ENCODE data around the gene NEK2. TPM values are rescaled to one million over a fixed set of nuclear protein-coding genes. Genes with fewer than 3 reads are reported as not detected.
"Not testable (repeated sequence)": the region's sequence is repeated elsewhere in the genome, so short reads cannot be mapped to it uniquely, and the experiment has no call there.

Gene NEK2
- total RNA-seq, 1 experiment from 2014 or later: 53.1 TPM

DNA sequence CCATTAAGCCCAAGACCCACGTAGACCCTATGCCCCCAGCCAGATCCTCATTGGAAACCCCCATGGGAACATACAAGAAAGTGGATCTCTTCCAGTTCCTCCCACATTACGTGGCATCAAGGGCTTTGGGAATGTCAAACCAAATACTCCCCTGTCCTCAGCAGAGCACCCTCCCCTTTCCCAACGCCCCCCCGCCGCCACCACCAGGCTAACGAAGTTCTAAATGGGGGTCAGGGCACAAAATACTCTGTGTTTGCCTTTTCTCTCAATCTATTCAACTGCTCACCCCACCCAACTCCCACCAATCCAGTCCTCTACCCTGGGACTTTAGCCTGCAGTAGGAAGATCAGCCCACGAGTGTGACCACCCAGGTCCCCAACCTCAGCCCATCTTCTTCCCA, 24.5 kb downstream of the NEK2 start:
- DNase-seq (ENCODE audit: low spot score): no peak

DNA sequence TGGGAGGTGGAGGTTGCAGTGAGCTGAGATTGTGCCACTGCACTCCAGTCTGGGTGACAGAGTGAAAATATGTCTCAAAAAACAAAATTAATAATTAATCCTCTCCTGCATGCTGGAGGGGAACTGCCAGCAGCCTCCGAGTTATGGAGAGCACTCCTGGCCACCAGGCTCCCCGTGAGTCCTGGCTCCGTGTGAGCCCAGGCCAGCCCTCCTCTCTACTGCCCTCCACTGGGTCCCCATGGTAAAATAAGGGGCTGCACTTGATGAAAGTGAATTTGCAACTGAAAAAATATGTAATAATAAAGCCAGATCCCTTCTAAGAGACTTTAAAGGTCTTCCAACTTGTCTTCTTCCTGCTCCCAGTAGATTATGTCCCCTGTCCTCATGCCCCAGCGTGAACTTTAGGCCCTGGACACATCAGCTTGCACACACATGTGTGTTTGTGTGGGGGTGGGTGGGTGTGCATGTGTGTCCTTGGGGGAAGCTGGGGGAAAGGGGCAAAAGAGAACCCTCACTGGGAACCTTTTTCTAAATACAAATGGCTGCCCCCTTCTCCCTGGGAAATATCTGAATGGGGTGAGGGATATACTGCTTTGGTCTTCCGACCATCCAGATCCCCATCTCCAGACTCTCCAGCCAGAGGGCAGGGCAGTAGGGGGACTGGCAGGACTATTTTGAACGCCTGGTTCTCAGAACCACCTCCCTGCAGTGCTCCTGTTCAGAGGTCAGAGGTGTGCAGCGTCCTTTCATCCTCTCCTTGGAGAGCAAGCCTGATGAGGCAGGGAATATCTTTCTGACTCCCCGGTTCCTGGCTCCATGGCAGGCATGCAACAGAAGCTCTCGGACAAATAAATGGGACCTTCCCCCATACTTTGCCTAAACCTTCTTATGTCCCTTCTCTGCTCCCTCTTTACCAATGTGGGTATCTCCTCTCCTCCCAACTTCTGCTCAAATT, 26.2 kb downstream of the NEK2 start:
- DNase-seq (ENCODE audit: low spot score): no peak

DNA sequence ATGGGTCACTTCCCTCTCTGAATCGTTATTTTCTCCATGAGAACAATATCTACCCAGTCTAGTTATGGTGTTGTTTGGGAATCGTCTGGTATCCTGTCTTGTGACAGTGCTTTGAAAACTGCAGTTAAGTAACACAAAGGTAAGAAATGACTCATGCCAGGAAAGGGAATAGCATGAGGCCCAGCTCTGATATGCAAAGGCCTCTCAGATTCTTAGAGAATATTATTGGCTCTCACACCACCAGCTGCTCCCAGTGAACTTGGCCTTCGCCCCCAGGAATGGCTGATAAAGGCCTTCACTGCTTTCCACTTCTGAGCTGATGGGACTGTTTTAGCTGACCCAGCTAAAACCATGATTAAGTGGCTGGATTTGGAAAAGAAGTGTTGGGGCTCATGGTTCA, 27.1 kb downstream of the NEK2 start:
- peak; percentile 47 for DNase-seq (ENCODE audit: low spot score)

DNA sequence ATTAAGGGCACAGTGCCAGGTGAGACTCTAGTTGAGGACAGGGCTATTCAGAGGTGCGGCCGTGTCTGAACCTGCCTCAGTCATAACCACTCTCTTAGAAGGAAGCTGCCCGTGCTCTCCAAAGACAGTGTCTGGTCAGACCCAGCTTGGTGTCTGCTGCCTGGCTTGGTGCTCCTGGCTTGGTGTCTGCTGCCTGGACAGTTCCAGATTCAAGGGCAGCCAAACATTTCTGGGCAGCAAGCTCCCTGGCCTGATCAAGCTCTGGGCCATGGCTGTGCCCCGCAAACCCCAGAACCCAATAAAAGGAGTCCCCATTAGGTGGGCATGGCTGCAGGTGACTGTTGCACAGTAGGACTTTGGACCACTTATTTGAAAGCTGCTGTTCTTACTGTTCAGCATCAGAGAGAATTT, 27.7 kb downstream of the NEK2 start:
- no peak for DNase-seq (ENCODE audit: low spot score)

DNA sequence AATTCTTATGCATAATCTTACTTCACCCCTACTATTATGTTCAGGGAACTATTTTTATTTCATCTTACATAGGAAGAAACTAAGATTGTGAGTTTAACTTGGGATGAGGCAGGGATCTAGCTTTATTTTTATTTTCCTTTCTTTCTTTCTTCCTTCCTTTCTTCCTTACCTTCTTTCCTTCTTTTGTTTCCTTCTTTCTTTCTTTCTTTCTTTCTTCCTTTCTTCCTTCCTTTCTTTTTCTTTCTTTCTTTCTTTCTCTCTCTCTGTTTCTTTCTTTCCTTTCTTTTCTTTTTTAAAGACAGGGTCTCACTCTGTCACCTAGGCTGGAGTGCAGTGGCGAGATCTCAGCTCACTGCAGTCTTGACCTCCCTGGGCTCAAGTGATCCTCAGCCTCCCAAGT, 28.9 kb downstream of the NEK2 start:
- no peak for DNase-seq (ENCODE audit: low spot score)

DNA sequence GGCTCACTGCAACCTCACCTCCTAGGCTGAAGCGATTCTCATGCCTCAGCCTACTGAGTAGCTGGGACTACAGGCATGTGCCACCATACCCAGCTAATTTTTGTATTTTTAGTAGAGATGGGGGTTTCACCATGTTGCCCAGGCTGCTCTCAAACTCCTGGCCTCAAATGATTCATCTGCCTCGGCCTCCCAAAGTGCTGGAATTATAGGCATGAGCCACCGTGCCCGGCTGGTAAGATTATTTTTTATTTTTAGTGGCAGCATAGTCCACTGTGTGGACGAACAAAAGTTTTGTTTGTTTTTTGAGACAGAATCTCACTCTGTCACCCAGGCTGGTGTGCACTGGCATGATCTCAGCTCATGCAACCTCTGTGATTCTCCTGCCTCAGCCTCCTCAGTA, 29.8 kb downstream of the NEK2 start:
- DNase-seq (ENCODE audit: low spot score): not testable (repeated sequence)

DNA sequence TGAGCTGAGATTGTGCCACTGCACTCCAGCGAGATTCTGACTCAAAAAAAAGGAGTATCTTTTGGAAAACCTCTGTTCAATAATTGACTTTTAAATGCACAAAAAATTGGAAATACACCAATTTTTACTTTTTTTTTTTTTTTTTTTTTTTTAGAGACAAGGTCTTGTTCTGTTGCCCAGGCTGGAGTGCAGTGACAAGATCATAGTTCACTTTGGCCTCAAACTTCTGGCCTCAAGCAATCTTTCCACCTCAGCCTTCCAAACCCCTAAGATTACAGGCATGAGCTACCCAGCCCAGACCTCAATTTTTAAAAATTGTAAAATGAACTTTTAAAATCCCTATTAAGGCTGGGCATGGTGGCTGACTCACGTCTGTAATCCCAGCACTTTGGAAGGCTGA, 30.8 kb downstream of the NEK2 start:
- no peak for DNase-seq (ENCODE audit: low spot score)

DNA sequence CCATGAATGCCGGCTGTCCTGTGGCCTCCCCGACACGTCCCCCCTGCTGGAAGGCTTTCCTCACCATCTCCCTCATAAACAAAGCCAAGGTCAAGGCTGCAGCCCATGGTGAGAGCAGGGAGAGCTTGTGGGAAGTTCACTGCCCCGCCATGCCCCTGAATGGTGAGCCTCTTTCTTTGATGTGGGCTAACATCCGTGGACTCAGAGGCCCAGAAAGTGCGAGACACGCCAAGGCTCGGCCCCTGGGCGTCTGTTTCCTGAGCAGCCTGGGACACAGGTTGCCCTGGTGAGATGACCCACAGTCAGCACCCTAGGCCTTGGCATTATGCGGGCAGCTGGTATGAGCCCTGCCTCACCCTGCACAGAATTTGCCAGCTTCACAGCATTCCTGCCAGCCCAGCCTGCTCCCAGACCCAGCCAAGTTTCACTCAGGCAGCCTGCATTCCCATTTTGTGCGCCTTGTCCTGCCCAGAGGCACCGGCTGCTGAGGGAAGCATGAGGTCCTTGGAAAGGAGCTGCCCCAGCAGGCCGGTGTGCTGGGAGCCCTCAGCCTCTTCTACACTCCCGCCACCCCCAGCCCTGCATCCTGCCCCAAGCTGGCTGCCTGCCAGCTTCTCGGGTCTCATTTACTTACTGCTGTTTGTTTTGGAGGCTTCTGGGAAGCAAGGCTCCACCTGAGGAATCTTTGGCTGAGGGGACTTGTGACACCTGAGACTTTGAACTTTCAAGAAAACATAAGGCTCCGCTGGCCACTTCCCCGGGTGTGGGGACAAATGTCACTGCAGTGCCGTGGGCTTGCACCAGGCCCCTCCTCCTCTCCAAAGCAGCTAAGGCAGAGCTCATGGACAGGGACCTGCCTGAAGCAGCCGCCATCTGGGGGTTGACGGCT, 31.9 kb downstream of the NEK2 start:
- peak; percentile 44 for DNase-seq (ENCODE audit: low spot score)

DNA sequence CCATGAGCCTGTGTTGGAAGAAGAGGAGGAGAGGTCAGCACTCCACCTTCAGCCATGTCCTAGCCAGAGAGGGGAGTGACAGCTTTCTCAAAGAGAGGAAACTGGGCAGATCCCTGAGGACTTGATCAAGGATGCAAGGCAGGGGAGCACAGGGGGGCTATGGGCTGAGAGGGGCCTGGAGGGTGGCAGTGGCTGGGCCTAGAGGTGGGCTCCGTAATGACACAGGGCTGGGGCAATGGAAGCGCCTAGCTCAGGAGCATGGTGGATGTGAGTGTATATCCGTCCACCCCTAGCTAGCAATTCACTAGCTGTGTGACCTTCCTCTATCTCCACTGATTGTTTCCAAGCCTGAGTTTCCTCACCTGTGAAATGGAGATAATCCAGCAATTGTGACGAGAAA, 32.6 kb downstream of the NEK2 start:
- DNase-seq (ENCODE audit: low spot score): no peak

DNA sequence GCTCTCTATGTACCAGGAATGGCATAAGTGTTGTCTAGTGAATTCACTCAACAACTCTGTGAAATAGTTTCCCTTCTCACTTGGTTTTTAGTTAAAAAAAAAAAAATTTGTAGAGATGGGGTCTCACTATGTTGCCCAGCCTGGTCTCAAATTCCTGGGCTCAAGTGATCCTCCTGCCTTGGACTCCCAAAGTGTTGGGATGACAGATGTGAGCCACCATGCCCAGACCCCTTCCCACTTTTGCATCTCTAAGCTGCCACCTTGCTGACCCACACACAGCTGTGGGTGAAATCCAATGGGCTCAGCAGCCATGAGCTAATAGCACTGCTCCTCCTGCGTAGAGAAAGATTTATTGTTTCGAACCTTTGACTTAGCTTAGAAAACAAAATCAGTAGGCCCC, 33.5 kb downstream of the NEK2 start:
- DNase-seq (ENCODE audit: low spot score): no peak

DNA sequence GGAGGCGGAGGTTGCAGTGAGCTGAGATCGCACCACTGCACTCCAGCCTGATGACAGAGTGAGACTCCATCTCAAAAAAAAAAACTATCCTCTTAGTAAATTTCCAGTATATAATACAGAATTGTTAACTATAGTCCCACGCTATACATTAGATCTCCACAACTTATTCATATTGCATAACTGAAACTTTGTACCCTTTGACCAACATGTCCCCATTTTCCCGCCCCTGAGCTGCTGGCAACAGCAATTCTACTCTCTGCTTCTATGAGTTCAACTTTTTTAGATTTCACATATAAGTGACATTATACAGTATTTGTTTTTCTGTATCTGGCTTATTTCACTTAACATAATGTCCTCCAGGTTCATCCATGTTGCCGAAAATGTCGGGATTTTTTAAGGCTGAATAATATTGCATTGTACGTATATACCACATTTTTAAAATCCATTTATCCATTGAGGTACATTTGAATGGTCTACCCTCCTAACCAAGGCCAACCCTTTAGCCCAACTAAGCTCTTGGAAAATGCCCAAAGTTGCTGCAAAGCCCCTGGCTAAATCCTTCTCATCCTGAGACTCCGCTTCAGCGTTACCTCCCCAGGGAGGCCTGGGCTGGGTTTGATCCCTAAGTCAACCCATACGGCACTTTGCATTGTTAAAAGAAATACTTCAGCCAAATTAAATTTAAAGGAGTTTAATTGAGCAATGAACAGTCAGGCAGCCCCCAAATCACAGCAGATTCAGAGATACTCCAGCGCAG, 34.2 kb downstream of the NEK2 start:
- DNase-seq (ENCODE audit: low spot score): no peak

DNA sequence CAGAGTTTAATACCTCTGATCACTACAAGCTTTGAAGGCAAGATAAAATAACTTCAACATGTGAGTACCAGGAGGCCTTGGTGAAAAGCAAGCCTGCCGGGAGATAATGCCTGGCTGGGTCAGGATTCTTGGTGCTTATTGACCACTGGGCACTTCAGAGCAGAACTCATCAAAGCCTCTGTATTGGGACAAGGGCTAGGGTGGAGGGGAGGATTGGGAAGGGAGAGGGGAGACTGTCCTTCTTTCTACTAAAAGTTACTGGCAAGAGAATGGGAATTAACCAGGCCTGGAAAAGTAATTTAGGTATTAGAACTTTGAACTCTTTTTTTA, 35.2 kb downstream of the NEK2 start:
- no peak for DNase-seq (ENCODE audit: low spot score)

DNA sequence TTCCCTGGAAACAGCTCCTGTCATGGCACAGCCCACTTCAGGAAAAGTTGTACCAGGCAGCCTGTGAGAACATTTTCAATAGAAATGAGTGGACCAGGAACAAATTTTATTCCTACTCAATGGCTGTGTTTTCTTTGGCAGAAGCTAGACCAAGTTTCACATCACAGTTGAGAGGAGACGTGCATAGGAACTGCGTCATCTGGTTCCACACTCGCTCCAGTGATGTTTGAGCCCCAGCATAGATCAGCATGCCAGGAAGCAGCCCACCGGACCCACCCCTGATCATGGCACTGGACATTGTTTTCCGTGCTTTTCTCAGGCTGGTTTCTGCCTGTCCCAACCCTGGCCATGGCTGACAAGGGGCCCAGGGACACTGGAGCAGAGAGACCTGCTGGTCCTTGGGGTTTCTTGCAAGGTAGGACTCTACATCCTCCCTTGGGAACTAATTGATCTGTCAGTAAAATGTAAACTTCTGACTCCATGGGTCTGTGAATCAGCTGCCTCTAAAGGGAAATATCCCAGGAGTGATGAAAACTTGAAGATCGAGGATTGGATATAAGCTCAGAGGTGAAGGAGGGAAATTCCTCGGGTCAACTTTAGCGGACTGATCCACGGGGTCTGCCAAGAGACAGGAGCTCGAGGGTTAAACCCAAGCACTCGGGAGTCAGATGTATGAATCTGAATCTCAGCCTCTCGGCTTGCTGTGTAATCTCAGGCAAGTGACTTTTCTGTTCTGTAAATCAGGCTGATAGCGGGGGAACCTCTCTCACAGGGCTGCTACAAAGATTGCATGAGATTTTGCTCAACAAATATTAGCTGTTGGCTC, 35.7 kb downstream of the NEK2 start:
- no peak for DNase-seq (ENCODE audit: low spot score)

DNA sequence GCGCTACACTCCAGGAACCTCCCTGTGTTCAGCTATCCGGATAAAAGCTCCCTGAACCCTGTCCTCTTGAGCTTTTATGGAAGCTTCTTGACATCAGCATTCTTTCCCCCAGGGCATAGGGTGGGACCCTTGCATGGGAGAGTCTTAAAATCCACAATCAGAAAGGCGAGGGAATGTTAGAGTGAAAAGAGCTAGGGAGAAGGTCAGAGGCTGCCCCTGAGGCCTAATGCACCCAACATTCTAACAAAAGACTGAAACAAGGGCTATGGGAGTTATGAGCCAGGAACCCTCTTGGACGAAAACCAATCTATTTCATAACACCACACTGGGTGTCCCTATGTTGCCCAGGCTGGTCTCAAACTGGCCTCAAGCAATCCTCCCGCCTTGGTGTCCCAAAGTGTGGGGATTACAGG, 36.7 kb downstream of the NEK2 start:
- DNase-seq (ENCODE audit: low spot score): no peak

DNA sequence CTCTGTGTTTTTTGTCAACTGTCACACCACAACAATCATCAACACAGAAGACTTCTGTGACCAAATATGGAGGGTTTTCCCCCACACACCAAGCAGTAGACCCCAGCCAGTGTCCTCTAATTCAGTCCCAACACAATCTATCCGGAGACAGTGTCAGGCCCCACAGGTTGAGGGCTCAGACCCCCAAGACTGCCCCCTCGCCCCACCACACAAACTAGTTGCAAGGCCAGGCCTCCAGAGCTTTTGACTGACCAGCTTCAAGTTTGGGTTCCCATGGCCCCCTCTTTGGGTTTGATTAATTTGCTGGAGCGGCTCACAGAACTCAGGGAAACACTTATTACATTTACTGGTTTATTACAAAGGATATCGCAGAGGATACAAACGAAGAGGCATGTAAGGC, 37.2 kb downstream of the NEK2 start:
- DNase-seq (ENCODE audit: low spot score): no peak

DNA sequence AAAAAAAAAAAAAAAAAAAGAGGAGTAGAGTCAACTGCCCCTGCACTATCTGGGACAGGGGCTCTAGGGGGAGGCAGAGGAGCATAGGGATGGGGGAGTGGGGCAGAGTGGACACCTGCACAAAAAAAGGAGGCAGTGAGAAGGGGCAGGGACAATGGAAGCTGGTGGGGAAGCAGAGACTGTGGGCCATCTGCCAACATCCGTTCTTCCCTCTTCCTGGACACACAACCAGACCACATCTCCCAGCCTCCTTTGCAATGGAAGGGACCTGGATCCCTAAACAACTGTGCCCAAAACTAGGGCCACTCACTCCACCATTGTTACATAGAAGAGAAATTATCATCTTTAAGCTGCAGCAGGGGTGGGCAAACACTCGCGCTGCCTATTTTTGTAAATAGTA, 38.4 kb downstream of the NEK2 start:
- DNase-seq (ENCODE audit: low spot score): no peak

DNA sequence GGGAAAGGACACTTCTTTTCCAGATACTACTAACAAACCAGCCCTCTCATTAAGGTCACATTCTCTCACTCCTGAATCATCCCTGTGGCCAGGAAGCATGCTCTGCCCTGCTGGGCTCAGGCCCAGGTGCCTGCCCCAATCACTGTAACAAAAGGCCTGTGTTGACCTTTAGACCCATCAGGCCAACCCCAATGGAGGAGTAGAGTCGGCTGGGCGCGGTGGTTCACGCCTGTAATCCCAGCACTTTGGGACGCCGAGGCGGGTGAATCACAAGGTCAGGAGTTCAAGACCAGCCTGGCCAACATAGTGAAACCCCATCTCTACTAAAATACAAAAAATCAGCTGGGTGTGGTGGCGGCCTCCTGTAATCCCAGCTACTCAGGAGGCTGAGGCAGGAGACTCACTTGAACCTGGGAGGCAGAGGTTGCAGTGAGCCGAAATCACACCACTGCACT, 38.8 kb downstream of the NEK2 start:
- peak; percentile 38 for DNase-seq (ENCODE audit: low spot score)

DNA sequence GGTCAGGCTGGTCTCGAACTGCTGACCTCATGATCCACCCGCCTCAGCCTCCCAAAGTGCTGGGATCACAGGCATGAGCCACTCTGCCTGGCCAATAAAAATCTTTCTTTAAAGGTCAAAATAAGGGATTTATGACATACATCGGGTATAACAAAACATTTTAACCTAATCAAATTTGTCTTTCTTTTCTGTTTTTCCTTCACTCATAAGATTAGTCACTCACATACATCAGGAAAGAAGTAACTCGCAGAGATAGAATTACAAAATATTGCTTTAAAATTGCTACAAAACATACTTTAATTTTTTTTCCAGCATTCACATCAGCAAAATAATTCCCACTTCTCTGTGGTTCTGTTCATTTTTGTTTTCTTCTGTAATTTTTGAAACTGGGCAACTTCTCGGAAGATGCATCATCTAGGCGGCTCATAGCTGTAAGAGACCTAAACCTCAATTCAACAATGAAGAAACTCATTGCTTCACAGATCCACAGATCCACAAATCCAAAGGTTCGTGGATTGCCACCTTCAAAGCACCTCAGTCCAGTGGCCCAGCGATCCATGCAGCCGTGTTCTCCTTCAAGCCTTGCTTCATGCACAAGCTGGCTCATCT, 39.7 kb downstream of the NEK2 start:
- DNase-seq (ENCODE audit: low spot score): no peak

DNA sequence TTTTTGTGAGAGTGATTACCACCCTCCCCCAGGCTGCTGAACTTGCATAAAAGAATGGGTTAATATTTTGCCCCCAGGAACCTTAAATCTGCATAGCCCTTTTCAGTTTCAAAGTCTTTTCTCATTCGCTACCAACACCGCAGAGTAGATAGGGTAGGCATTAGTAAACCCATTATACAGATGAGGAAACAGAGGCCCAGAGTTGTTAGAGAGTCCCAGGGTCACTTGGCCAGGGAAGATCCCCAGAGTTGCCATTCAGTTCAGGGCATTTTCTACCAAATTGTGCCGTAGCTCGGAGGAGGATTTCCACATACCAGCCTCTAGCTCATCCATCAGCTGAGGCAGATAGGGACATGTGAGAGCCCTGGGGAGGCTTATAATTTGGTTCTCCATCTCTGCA, 40.5 kb downstream of the NEK2 start:
- DNase-seq (ENCODE audit: low spot score): no peak

DNA sequence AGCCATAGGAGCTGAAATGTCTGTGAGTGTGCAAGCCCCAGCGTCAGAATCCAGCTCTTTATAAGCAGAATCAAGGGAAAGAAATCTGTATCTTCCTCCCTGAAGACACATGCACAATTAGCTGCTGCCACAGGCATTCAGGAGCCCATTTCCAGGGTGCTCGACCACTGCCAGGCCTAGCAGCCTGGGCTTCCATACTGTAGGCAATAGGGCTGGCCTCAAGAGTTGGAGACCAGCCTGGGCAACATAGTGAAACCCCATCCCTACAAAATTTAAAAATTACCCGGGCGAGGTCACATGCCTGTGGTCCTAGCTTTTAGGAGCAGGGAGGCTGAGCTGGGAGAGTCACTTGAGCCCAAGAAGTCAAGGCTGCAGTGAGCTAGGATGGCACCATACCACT, 41.0 kb downstream of the NEK2 start:
- DNase-seq (ENCODE audit: low spot score): no peak

DNA sequence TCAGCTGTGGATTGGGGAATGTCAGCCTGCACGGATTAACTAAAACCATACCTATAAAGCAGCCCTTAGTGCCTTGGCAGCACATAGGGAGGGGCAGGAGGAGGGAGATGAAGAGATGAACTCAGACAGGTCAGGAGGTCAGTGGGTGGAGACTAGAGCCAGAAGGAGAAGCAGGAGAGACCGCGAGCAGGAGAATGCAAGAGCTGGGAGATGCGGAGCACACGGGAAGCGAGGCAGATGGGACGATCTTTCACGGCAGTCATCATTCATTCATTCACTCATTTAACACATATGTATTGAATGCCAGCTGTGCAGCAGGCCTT, 41.9 kb downstream of the NEK2 start:
- no peak for DNase-seq (ENCODE audit: low spot score)

Measured in H4 (cell line).